ENCODE data around the gene AMPH. TPM values are rescaled to one million over a fixed set of nuclear protein-coding genes. Genes with fewer than 3 reads are reported as not detected.

Gene AMPH
- total RNA-seq, 1 experiment from 2014 or later, result 9.0 TPM

GRCh38 chr7:38448584-38449234, 182.5 kb downstream of the AMPH start:
- no peak overlapping the region for H3K27ac Mint-ChIP-seq
- H3K4me3 Mint-ChIP-seq, result no peak overlapping the region
- ChIA-PET POLR2A (no interaction called here), CTCF (no interaction called here)
- ATAC-seq (no peak), DNase-seq (ENCODE audit: low spot score) (no peak)
- H3K27me3 Mint-ChIP-seq (ENCODE audit: low read depth), result no peaks in the 10 kb centered on the region
- TF ChIP-seq ZNF263 (CRISPR knock-in tag; IDR thresholded peaks at IDR 0.05; ENCODE audit: low read depth) (no peak), ZNF423 (CRISPR knock-in tag; IDR thresholded peaks at IDR 0.05) (no peak), ZNF219 (CRISPR knock-in tag; IDR thresholded peaks at IDR 0.05; ENCODE audit: borderline replicate concordance) (no peak), NFE2L1 (CRISPR knock-in tag; IDR thresholded peaks at IDR 0.05) (no peak), FOXJ3 (CRISPR knock-in tag; IDR thresholded peaks at IDR 0.05; ENCODE audit: borderline replicate concordance) (no peak), MAX (CRISPR knock-in tag; IDR thresholded peaks at IDR 0.05) (no peak), MLX (CRISPR knock-in tag; IDR thresholded peaks at IDR 0.05) (no peak), STAT6 (CRISPR knock-in tag; conservative IDR thresholded peaks at IDR 0.05; ENCODE audit: low read depth) (no peak), PREB (CRISPR knock-in tag; IDR thresholded peaks at IDR 0.05; ENCODE audit: borderline replicate concordance) (no peak), RORB (CRISPR knock-in tag; IDR thresholded peaks at IDR 0.05) (no peak), ARID4B (CRISPR knock-in tag; IDR thresholded peaks at IDR 0.05; ENCODE audit: borderline replicate concordance) (no peak), ZNF281 (CRISPR knock-in tag; IDR thresholded peaks at IDR 0.05) (no peak), NR3C1 (CRISPR knock-in tag; conservative IDR thresholded peaks at IDR 0.05; ENCODE audit: low read depth) (no peak), E2F1 (CRISPR knock-in tag; IDR thresholded peaks at IDR 0.05) (no peak), CREM (CRISPR knock-in tag; IDR thresholded peaks at IDR 0.05) (no peak), NR1H2 (CRISPR knock-in tag; IDR thresholded peaks at IDR 0.05) (no peak)
- no peaks in the 10 kb centered on the region for H3K36me3 Mint-ChIP-seq
- no peaks in the 10 kb centered on the region for H3K9me3 Mint-ChIP-seq
- peaks cover 7% of the 10 kb centered on the region for H3K4me1 Mint-ChIP-seq
